Stimulated activated CD8-positive, alpha-beta memory T cell treated with anti-CD3 and anti-CD28 coated beads, Interleukin-15, amount 100 ng/mL, for 24 hours (primary cell): ENCODE results near the gene ANO10.
"Not testable (repeated sequence)": the region's sequence is repeated elsewhere in the genome, so short reads cannot be mapped to it uniquely, and the experiment has no call there.

Experiments
- DNase-seq: peaks from one replicate; pipeline ENCODE4 v3.0.0-alpha.2; 2020; ENCODE audit warnings: low read depth

ANO10 gene

GRCh38 chr3:43473737-43474136, 148.1 kb downstream of the ANO10 start:
- DNase-seq = no peak

- no peak for DNase-seq
These were observed 148.6 kb downstream of the ANO10 start for GRCh38 chr3:43473244-43473643.

GRCh38 chr3:43468133-43468532, 153.7 kb downstream of the ANO10 start:
- no peak for DNase-seq

GRCh38 chr3:43465109-43465508, 156.7 kb downstream of the ANO10 start:
- no peak for DNase-seq

GRCh38 chr3:43462566-43462965, 159.2 kb downstream of the ANO10 start:
- DNase-seq = not testable (repeated sequence)

GRCh38 chr3:43461345-43461744, 160.5 kb downstream of the ANO10 start:
- no peak for DNase-seq

- DNase-seq = not testable (repeated sequence)
These were observed 164.8 kb downstream of the ANO10 start for GRCh38 chr3:43457038-43457437.

- DNase-seq = no peak
These were observed 166.6 kb downstream of the ANO10 start for GRCh38 chr3:43455233-43455632.

- DNase-seq = no peak
These were observed 167.8 kb downstream of the ANO10 start for GRCh38 chr3:43453981-43454380.

- no peak for DNase-seq
These were observed 170.0 kb downstream of the ANO10 start for GRCh38 chr3:43451670-43452254.

GRCh38 chr3:43448098-43448497, 173.7 kb downstream of the ANO10 start:
- no peak for DNase-seq

- DNase-seq = no peak
These were observed 176.0 kb downstream of the ANO10 start for GRCh38 chr3:43445820-43446219.

GRCh38 chr3:43442872-43443395, 178.9 kb downstream of the ANO10 start:
- no peak for DNase-seq

- DNase-seq = no peak
These were observed 185.2 kb downstream of the ANO10 start for GRCh38 chr3:43436507-43437140.

- no peak for DNase-seq
These were observed 186.1 kb downstream of the ANO10 start for GRCh38 chr3:43435706-43436105.

- no peak for DNase-seq
These were observed 187.4 kb downstream of the ANO10 start for GRCh38 chr3:43434431-43434830.

- DNase-seq = no peak
These were observed 189.3 kb downstream of the ANO10 start for GRCh38 chr3:43432462-43432861.

- no peak for DNase-seq
These were observed 195.4 kb downstream of the ANO10 start for GRCh38 chr3:43426388-43426787.

GRCh38 chr3:43425829-43426228, 196.0 kb downstream of the ANO10 start:
- DNase-seq = no peak

GRCh38 chr3:43423639-43424038, 198.2 kb downstream of the ANO10 start:
- no peak for DNase-seq

GRCh38 chr3:43423142-43423541, 198.7 kb downstream of the ANO10 start:
- no peak for DNase-seq

- no peak for DNase-seq
These were observed 203.1 kb downstream of the ANO10 start for GRCh38 chr3:43418601-43419272.

GRCh38 chr3:43417133-43417532, 204.7 kb downstream of the ANO10 start:
- no peak for DNase-seq
